IPS DF 6.9 (cell line): ENCODE measurements around the gene TRPM2.

Experiments used
- DNase-seq: peaks from one replicate; pipeline ENCODE4 v3.0.0-alpha.2; 2013; ENCODE audit warnings: low read depth, low spot score
- H3K27ac ChIP-seq: one replicate; pipeline ENCODE4 v1.5.1; 2013; ENCODE audit warnings: low read length, control low read depth
- H3K27me3 ChIP-seq: 2 replicates; pipeline ENCODE4 v1.6.1; 2013; ENCODE audit warnings: mild to moderate bottlenecking, low read length; ENCODE audit not compliant: control insufficient read depth, insufficient read depth
- H3K36me3 ChIP-seq: 2 replicates; pipeline ENCODE4 v1.6.1; 2013; ENCODE audit warnings: low read length; ENCODE audit not compliant: control insufficient read depth, insufficient read depth
- H3K4me1 ChIP-seq: 2 replicates; pipeline ENCODE4 v1.6.1; 2013; ENCODE audit warnings: low read length; ENCODE audit not compliant: control insufficient read depth, insufficient read depth
- H3K4me3 ChIP-seq: 2 replicates; pipeline ENCODE4 v1.5.1; 2013; ENCODE audit warnings: mild to moderate bottlenecking, low read length
- H3K9me3 ChIP-seq: 2 replicates; pipeline ENCODE4 v1.6.1; 2013; ENCODE audit warnings: low read length, inconsistent platforms; ENCODE audit not compliant: control insufficient read depth, insufficient read depth
- WGBS: extraction: QIAGEN DNeasy Blood & Tissue Kit; methylation state at CpG from one replicate; pipeline ENCODE4 v1.1.7; 2013; ENCODE audit warnings: mixed read lengths, missing lambda C conversion rate; ENCODE audit not compliant: insufficient read length, insufficient coverage; 5-methylcytosine and 5-hydroxymethylcytosine counted together

Gene TRPM2

GRCh38 chr21:44368711-44369446 is 15.5 kb downstream of the TRPM2 start:
- no CpG with 5 or more reads among the region's 35 CpGs for WGBS
- H3K27ac ChIP-seq = no peak overlapping the region
- no peak for DNase-seq
- H3K4me1 ChIP-seq = peaks cover 3% of the 10 kb centered on the region; the same call in 1 of the 2 replicates
- no peaks in the 10 kb centered on the region for H3K9me3 ChIP-seq
- no peaks in the 10 kb centered on the region; the same call in 1 of the 2 replicates for H3K27me3 ChIP-seq
- H3K36me3 ChIP-seq = no peaks in the 10 kb centered on the region
- no peak overlapping the region for H3K4me3 ChIP-seq

GRCh38 chr21:44370027-44370735 is 16.8 kb downstream of the TRPM2 start:
- Histone ChIP-seq H3K27me3 (no peaks in the 10 kb centered on the region; the same call in 1 of the 2 replicates), H3K36me3 (no peaks in the 10 kb centered on the region), H3K27ac (no peak overlapping the region), H3K4me1 (peaks cover 3% of the 10 kb centered on the region; the same call in 1 of the 2 replicates), H3K4me3 (peak overlapping the region; percentile 21; the same call in 1 of the 2 replicates), H3K9me3 (no peaks in the 10 kb centered on the region)
- no CpG with 5 or more reads among the region's 29 CpGs for WGBS
- no peak for DNase-seq

- Histone ChIP-seq H3K27me3 (no peaks in the 10 kb centered on the region; the same call in 1 of the 2 replicates), H3K27ac (no peak overlapping the region), H3K4me3 (no peak overlapping the region), H3K4me1 (peaks cover 3% of the 10 kb centered on the region; the same call in 1 of the 2 replicates), H3K9me3 (no peaks in the 10 kb centered on the region), H3K36me3 (no peaks in the 10 kb centered on the region)
- no CpG with 5 or more reads among the region's 37 CpGs for WGBS
- no peak for DNase-seq
These were observed 17.5 kb downstream of the TRPM2 start for GRCh38 chr21:44370786-44371410.

GRCh38 chr21:44371596-44371995 is 18.2 kb downstream of the TRPM2 start:
- peaks cover 3% of the 10 kb centered on the region; the same call in 1 of the 2 replicates for H3K4me1 ChIP-seq
- no peak for DNase-seq
- WGBS = no CpG with 5 or more reads among the region's 6 CpGs
- no peak overlapping the region for H3K4me3 ChIP-seq
- H3K9me3 ChIP-seq = no peaks in the 10 kb centered on the region
- no peaks in the 10 kb centered on the region; the same call in 1 of the 2 replicates for H3K27me3 ChIP-seq
- no peak overlapping the region for H3K27ac ChIP-seq
- no peaks in the 10 kb centered on the region for H3K36me3 ChIP-seq

- Histone ChIP-seq H3K4me1 (peaks cover 3% of the 10 kb centered on the region; the same call in 1 of the 2 replicates), H3K4me3 (no peak overlapping the region), H3K27me3 (no peaks in the 10 kb centered on the region; the same call in 1 of the 2 replicates), H3K27ac (no peak overlapping the region), H3K9me3 (no peaks in the 10 kb centered on the region), H3K36me3 (no peaks in the 10 kb centered on the region)
- no CpG with 5 or more reads among the region's 8 CpGs for WGBS
- no peak for DNase-seq
These were observed 19.2 kb downstream of the TRPM2 start for GRCh38 chr21:44372616-44373015.

- Histone ChIP-seq H3K9me3 (no peaks in the 10 kb centered on the region), H3K27me3 (no peaks in the 10 kb centered on the region; the same call in 1 of the 2 replicates), H3K4me1 (0 out of 2 replicates have a peak, but pooled peaks cover 1% of the 10 kb centered on the region), H3K27ac (no peak overlapping the region), H3K4me3 (no peak overlapping the region), H3K36me3 (no peaks in the 10 kb centered on the region)
- WGBS = no CpG with 5 or more reads among the region's 24 CpGs
- DNase-seq = no peak
These were observed 21.3 kb downstream of the TRPM2 start for GRCh38 chr21:44374601-44375280.

- Histone ChIP-seq H3K27me3 (no peaks in the 10 kb centered on the region; the same call in 1 of the 2 replicates), H3K4me1 (no peaks in the 10 kb centered on the region), H3K36me3 (no peaks in the 10 kb centered on the region), H3K9me3 (no peaks in the 10 kb centered on the region), H3K27ac (no peak overlapping the region), H3K4me3 (no peak overlapping the region)
- DNase-seq = no peak
- WGBS = no CpG with 5 or more reads among the region's 10 CpGs
These were observed 21.8 kb downstream of the TRPM2 start for GRCh38 chr21:44375281-44375651.

- no peak for DNase-seq
- Histone ChIP-seq H3K4me3 (no peak overlapping the region), H3K27me3 (no peaks in the 10 kb centered on the region), H3K4me1 (no peaks in the 10 kb centered on the region), H3K27ac (no peak overlapping the region), H3K36me3 (no peaks in the 10 kb centered on the region), H3K9me3 (no peaks in the 10 kb centered on the region)
- no CpG with 5 or more reads among the region's 19 CpGs for WGBS
These were observed 22.4 kb downstream of the TRPM2 start for GRCh38 chr21:44375761-44376241.

GRCh38 chr21:44376606-44377005 is 23.2 kb downstream of the TRPM2 start:
- H3K27me3 ChIP-seq = no peaks in the 10 kb centered on the region
- WGBS = no CpG with 5 or more reads among the region's 9 CpGs
- 0 out of 2 replicates have a peak, but pooled peaks cover 1% of the 10 kb centered on the region for H3K4me1 ChIP-seq
- no peak for DNase-seq
- no peaks in the 10 kb centered on the region for H3K36me3 ChIP-seq
- H3K27ac ChIP-seq = no peak overlapping the region
- no peak overlapping the region for H3K4me3 ChIP-seq
- H3K9me3 ChIP-seq = no peaks in the 10 kb centered on the region
